ENCODE results near the gene ENDOG. TPM values are rescaled to one million over a fixed set of nuclear protein-coding genes. Genes with fewer than 3 reads are reported as not detected.
"Not testable (repeated sequence)": the region's sequence is repeated elsewhere in the genome, so short reads cannot be mapped to it uniquely, and the experiment has no call there.

ENDOG gene
- total and polyA plus RNA-seq, 7 experiments from 2014 or later, result 9.4 to 36.7 (median 16.9) TPM

- peaks cover 4 to 19% (median 15%) of the 10 kb centered on the region in 7 donors for H3K4me1 Mint-ChIP-seq
- H3K4me3 ChIP-seq (ENCODE audit: low read length), result no peak overlapping the region
- intact Hi-C loops (cut with micrococcal nuclease), result no loop called here
- H3K27ac Mint-ChIP-seq, result peak overlapping the region in 2 of 9 donors; percentile 6 to 51
- no peaks in the 10 kb centered on the region for H3K9me3 ChIP-seq (ENCODE audit: control insufficient read depth in 2 of 3, low read length in 3 of 3)
- H3K4me3 Mint-ChIP-seq, result no peak overlapping the region
- peaks cover 0 to 40% (median 4%) of the 10 kb centered on the region in 5 donors for H3K36me3 Mint-ChIP-seq
- ChIA-PET CTCF (interaction anchor here (0.8 to 0.9 kb wide), 2 partner anchors 22 to 42 kb away, joined by 3 read pairs; no protein-coding TSS in a partner anchor), POLR2A (interaction anchor here (1.4 to 1.7 kb wide), 3 partner anchors 10 to 25 kb away, joined by 4 to 7 read pairs (median 6); partner anchors contain the start of gene ENDOG)
- no peaks in the 10 kb centered on the region for H3K27me3 Mint-ChIP-seq
- peaks cover 1 to 4% of the 10 kb centered on the region in 2 donors for H3K4me1 ChIP-seq (ENCODE audit: control insufficient read depth in 2 of 2, insufficient read depth in 2 of 2, low read length in 2 of 2)
- no peak for ATAC-seq
- H3K27ac ChIP-seq (ENCODE audit: low read depth, low read length), result no peak overlapping the region
- no peak for DNase-seq
- H3K9me3 Mint-ChIP-seq, result no peaks in the 10 kb centered on the region
- peaks cover 0 to 68% (median 10%) of the 10 kb centered on the region in 3 experiments for H3K36me3 ChIP-seq (ENCODE audit: control insufficient read depth in 2 of 3, insufficient read depth in 3 of 3, low read length in 3 of 3)
- no peaks in the 10 kb centered on the region for H3K27me3 ChIP-seq (ENCODE audit: control insufficient read depth in 2 of 2, insufficient read depth in 2 of 2, low read length in 2 of 2)
Measured at GRCh38 chr9:128792978-128793686, 25.2 kb upstream of the ENDOG start.

GRCh38 chr9:128794961-128795360 is 23.3 kb upstream of the ENDOG start:
- H3K4me3 ChIP-seq (ENCODE audit: low read length); H3K9me3 ChIP-seq (ENCODE audit: control insufficient read depth in 2 of 3, low read length in 3 of 3); H3K27me3 Mint-ChIP-seq; H3K27ac ChIP-seq (ENCODE audit: low read depth, low read length); H3K9me3 Mint-ChIP-seq; H3K4me1 Mint-ChIP-seq; H3K4me3 Mint-ChIP-seq; DNase-seq; intact Hi-C loops (cut with micrococcal nuclease); POLR2A ChIA-PET; H3K4me1 ChIP-seq (ENCODE audit: control insufficient read depth in 2 of 2, insufficient read depth in 2 of 2, low read length in 2 of 2); H3K27me3 ChIP-seq (ENCODE audit: control insufficient read depth in 2 of 2, insufficient read depth in 2 of 2, low read length in 2 of 2); ATAC-seq: not testable (repeated sequence)
- H3K36me3 ChIP-seq (ENCODE audit: control insufficient read depth in 2 of 3, insufficient read depth in 3 of 3, low read length in 3 of 3), result peaks cover 0 to 82% (median 10%) of the 10 kb centered on the region in 3 experiments
- peak overlapping the region in 1 of 9 donors; percentile 26 for H3K27ac Mint-ChIP-seq
- peaks cover 0 to 48% (median 4%) of the 10 kb centered on the region in 5 donors for H3K36me3 Mint-ChIP-seq
- CTCF ChIA-PET, result interaction anchor here (0.7 kb wide), 1 partner anchor 93 kb away, joined by 4 read pairs; no protein-coding TSS in a partner anchor

GRCh38 chr9:128798896-128799295 is 19.4 kb upstream of the ENDOG start:
- peaks cover 0 to 75% (median 10%) of the 10 kb centered on the region in 3 experiments for H3K36me3 ChIP-seq (ENCODE audit: control insufficient read depth in 2 of 3, insufficient read depth in 3 of 3, low read length in 3 of 3)
- no peak overlapping the region for H3K27ac ChIP-seq (ENCODE audit: low read depth, low read length)
- no peaks in the 10 kb centered on the region for H3K27me3 Mint-ChIP-seq
- H3K27me3 ChIP-seq (ENCODE audit: control insufficient read depth in 2 of 2, insufficient read depth in 2 of 2, low read length in 2 of 2), result no peaks in the 10 kb centered on the region
- H3K27ac Mint-ChIP-seq, result no peak overlapping the region
- no peaks in the 10 kb centered on the region for H3K4me1 ChIP-seq (ENCODE audit: control insufficient read depth in 2 of 2, insufficient read depth in 2 of 2, low read length in 2 of 2)
- H3K9me3 ChIP-seq (ENCODE audit: control insufficient read depth in 2 of 3, low read length in 3 of 3), result no peaks in the 10 kb centered on the region
- intact Hi-C loops (cut with micrococcal nuclease), result no loop called here
- H3K36me3 Mint-ChIP-seq, result peaks cover 4 to 41% (median 12%) of the 10 kb centered on the region in 5 donors
- no peak overlapping the region for H3K4me3 Mint-ChIP-seq
- H3K9me3 Mint-ChIP-seq, result no peaks in the 10 kb centered on the region
- DNase-seq, result no peak
- H3K4me1 Mint-ChIP-seq, result peaks cover 0 to 3% (median under 1%) of the 10 kb centered on the region in 7 donors
- CTCF ChIA-PET, result no interaction called here
- H3K4me3 ChIP-seq (ENCODE audit: low read length), result no peak overlapping the region
- no peak for ATAC-seq
- POLR2A ChIA-PET, result interaction anchor here (1.4 kb wide), 1 partner anchor 19 kb away, joined by 4 read pairs; the partner anchor contains the start of gene ENDOG

DNA sequence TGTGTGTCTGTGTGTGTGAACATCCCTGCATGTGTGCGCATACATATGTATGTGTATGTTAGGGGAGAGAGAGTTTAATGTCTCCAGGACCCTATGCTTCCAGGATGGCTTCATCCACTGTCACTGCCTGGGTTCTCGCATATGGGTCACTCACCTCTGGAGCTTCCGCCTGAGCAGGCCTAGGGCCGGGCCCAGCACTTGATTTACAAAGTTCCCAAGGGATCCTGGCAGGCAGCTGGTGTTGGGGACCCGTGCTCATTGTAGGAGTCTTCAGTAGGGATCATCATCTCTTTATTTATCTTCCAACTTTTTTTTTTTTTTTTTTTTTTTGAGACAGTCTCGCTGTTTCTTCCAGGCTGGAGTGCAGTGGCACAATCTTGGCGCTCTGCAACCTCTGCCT is 18.2 kb upstream of the ENDOG start:
- no peak overlapping the region for H3K4me3 ChIP-seq (ENCODE audit: low read length)
- ChIA-PET POLR2A (no interaction called here), CTCF (no interaction called here)
- no peaks in the 10 kb centered on the region for H3K4me1 ChIP-seq (ENCODE audit: control insufficient read depth in 2 of 2, insufficient read depth in 2 of 2, low read length in 2 of 2)
- H3K9me3 ChIP-seq (ENCODE audit: control insufficient read depth in 2 of 3, low read length in 3 of 3), result no peaks in the 10 kb centered on the region
- DNase-seq, result no peak
- ATAC-seq, result no peak
- no peaks in the 10 kb centered on the region for H3K9me3 Mint-ChIP-seq
- intact Hi-C loops (cut with micrococcal nuclease), result no loop called here
- no peak overlapping the region for H3K27ac ChIP-seq (ENCODE audit: low read depth, low read length)
- H3K4me3 Mint-ChIP-seq, result no peak overlapping the region
- no peaks in the 10 kb centered on the region for H3K4me1 Mint-ChIP-seq
- H3K36me3 ChIP-seq (ENCODE audit: control insufficient read depth in 2 of 3, insufficient read depth in 3 of 3, low read length in 3 of 3), result peaks cover 0 to 71% (median 10%) of the 10 kb centered on the region in 3 experiments
- H3K27me3 ChIP-seq (ENCODE audit: control insufficient read depth in 2 of 2, insufficient read depth in 2 of 2, low read length in 2 of 2), result no peaks in the 10 kb centered on the region
- no peak overlapping the region for H3K27ac Mint-ChIP-seq
- peaks cover 4 to 42% (median 12%) of the 10 kb centered on the region in 5 donors for H3K36me3 Mint-ChIP-seq
- H3K27me3 Mint-ChIP-seq, result no peaks in the 10 kb centered on the region

- no peaks in the 10 kb centered on the region for H3K9me3 Mint-ChIP-seq
- H3K27ac Mint-ChIP-seq, result peak overlapping the region in 1 of 9 donors; percentile 28
Measured at GRCh38 chr9:128802482-128802881, 15.8 kb upstream of the ENDOG start.

DNA sequence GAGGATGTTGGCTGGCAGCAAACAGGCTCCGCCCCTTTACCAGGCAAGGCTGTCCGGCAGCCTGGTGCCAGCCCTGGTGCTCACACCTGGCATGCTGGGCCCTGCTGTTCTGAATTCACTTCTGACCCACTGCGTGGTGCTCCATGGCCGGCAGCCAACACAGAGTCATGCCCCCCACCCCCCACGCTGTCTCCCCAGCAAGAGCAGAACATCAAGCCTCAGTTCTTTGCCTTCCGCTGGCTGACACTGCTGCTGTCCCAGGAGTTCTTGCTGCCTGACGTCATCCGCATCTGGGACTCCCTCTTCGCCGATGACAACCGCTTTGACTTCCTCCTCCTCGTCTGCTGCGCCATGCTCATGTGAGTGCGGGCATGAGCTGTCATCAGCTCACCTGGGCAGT is 12.6 kb upstream of the ENDOG start:
- ATAC-seq, result no peak
- H3K4me3 Mint-ChIP-seq, result no peak overlapping the region
- intact Hi-C loops (cut with micrococcal nuclease), result no loop called here
- H3K36me3 Mint-ChIP-seq, result peaks cover 7 to 39% (median 15%) of the 10 kb centered on the region in 5 donors
- H3K36me3 ChIP-seq (ENCODE audit: control insufficient read depth in 2 of 3, insufficient read depth in 3 of 3, low read length in 3 of 3), result peaks cover 6 to 66% (median 10%) of the 10 kb centered on the region in 3 experiments
- H3K9me3 ChIP-seq (ENCODE audit: control insufficient read depth in 2 of 3, low read length in 3 of 3), result no peaks in the 10 kb centered on the region
- ChIA-PET POLR2A (no interaction called here), CTCF (no interaction called here)
- H3K4me1 Mint-ChIP-seq, result no peaks in the 10 kb centered on the region
- H3K4me1 ChIP-seq (ENCODE audit: control insufficient read depth in 2 of 2, insufficient read depth in 2 of 2, low read length in 2 of 2), result no peaks in the 10 kb centered on the region
- no peak for DNase-seq
- no peak overlapping the region for H3K4me3 ChIP-seq (ENCODE audit: low read length)
- H3K27ac ChIP-seq (ENCODE audit: low read depth, low read length), result no peak overlapping the region
- no peak overlapping the region for H3K27ac Mint-ChIP-seq
- no peaks in the 10 kb centered on the region for H3K9me3 Mint-ChIP-seq
- H3K27me3 Mint-ChIP-seq, result no peaks in the 10 kb centered on the region
- no peaks in the 10 kb centered on the region for H3K27me3 ChIP-seq (ENCODE audit: control insufficient read depth in 2 of 2, insufficient read depth in 2 of 2, low read length in 2 of 2)

More at GRCh38 chr9:128802482-128802881, 15.8 kb upstream of the ENDOG start:
- ATAC-seq, result no peak
- Histone ChIP-seq H3K27me3 (ENCODE audit: control insufficient read depth in 2 of 2, insufficient read depth in 2 of 2, low read length in 2 of 2) (no peaks in the 10 kb centered on the region), H3K9me3 (ENCODE audit: control insufficient read depth in 2 of 3, low read length in 3 of 3) (no peaks in the 10 kb centered on the region), H3K27ac (ENCODE audit: low read depth, low read length) (no peak overlapping the region), H3K36me3 (ENCODE audit: control insufficient read depth in 2 of 3, insufficient read depth in 3 of 3, low read length in 3 of 3) (peaks cover 6 to 86% (median 10%) of the 10 kb centered on the region in 3 experiments), H3K4me3 (ENCODE audit: low read length) (no peak overlapping the region), H3K4me1 (ENCODE audit: control insufficient read depth in 2 of 2, insufficient read depth in 2 of 2, low read length in 2 of 2) (no peaks in the 10 kb centered on the region)
- POLR2A ChIA-PET, result interaction anchor here (1.2 kb wide), 1 partner anchor 10 kb away, joined by 4 read pairs; no protein-coding TSS in a partner anchor
- no peaks in the 10 kb centered on the region for H3K4me1 Mint-ChIP-seq
- CTCF ChIA-PET, result no interaction called here
- peaks cover 4 to 47% (median 16%) of the 10 kb centered on the region in 5 donors for H3K36me3 Mint-ChIP-seq
- DNase-seq, result no peak
- intact Hi-C loops (cut with micrococcal nuclease), result no loop called here
- H3K4me3 Mint-ChIP-seq, result no peak overlapping the region
- no peaks in the 10 kb centered on the region for H3K27me3 Mint-ChIP-seq
